PFSK-1 (cell line): ENCODE measurements around the gene LEMD2.

ENCODE experiments used
- POLR2AphosphoS5 ChIP-seq: IDR thresholded peaks from 2 replicates; pipeline ENCODE4 v1.6.1; 2012; ENCODE audit warnings: low read depth, mild to moderate bottlenecking, control low read depth, low read length, moderate library complexity
- SIN3A ChIP-seq: IDR thresholded peaks from 2 replicates; pipeline ENCODE4 v1.6.1; 2012; ENCODE audit warnings: mild to moderate bottlenecking, low read length, moderate library complexity, borderline replicate concordance; ENCODE audit not compliant: insufficient read depth
- TAF1 ChIP-seq: IDR thresholded peaks from 2 replicates; pipeline ENCODE4 v1.6.1; 2012; ENCODE audit warnings: low read length, control low read depth, borderline replicate concordance; ENCODE audit not compliant: insufficient read depth
- TF ChIP-seq, protein P1 (sequence below), 2 experiments: IDR thresholded peaks; 2 replicates each; pipeline versions ENCODE4 v1.6.1 to v1.8.0; 2011 to 2012; ENCODE audit warnings: low read depth in 2 of 2, low read length in 2 of 2, control low read depth in 1 of 2, inconsistent platforms in 1 of 2, mild to moderate bottlenecking in 1 of 2, moderate library complexity in 1 of 2; ENCODE audit not compliant: insufficient read depth in 1 of 2

DNA sequence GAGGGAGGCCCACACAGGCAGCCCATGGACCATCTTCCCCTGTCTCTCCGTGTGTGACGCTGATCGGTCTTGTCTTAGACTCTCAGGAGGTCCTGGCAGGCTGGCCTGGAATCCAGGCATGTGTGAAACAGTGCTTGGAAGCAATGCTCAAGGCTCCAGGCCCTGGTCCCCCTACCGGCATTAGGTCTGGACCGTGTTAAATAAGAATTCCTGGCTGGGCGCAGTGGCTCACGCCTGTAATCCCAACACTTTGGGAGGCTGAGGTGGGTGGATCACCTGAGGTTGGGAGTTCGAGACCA, 55.3 kb downstream of the LEMD2 start:
- TF ChIP-seq TAF1 (no peak), POLR2AphosphoS5 (no peak), SIN3A (no peak)
- TF ChIP-seq, protein P1, sequence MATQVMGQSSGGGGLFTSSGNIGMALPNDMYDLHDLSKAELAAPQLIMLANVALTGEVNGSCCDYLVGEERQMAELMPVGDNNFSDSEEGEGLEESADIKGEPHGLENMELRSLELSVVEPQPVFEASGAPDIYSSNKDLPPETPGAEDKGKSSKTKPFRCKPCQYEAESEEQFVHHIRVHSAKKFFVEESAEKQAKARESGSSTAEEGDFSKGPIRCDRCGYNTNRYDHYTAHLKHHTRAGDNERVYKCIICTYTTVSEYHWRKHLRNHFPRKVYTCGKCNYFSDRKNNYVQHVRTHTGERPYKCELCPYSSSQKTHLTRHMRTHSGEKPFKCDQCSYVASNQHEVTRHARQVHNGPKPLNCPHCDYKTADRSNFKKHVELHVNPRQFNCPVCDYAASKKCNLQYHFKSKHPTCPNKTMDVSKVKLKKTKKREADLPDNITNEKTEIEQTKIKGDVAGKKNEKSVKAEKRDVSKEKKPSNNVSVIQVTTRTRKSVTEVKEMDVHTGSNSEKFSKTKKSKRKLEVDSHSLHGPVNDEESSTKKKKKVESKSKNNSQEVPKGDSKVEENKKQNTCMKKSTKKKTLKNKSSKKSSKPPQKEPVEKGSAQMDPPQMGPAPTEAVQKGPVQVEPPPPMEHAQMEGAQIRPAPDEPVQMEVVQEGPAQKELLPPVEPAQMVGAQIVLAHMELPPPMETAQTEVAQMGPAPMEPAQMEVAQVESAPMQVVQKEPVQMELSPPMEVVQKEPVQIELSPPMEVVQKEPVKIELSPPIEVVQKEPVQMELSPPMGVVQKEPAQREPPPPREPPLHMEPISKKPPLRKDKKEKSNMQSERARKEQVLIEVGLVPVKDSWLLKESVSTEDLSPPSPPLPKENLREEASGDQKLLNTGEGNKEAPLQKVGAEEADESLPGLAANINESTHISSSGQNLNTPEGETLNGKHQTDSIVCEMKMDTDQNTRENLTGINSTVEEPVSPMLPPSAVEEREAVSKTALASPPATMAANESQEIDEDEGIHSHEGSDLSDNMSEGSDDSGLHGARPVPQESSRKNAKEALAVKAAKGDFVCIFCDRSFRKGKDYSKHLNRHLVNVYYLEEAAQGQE (IDR thresholded peaks at IDR 0.05; ENCODE audit: insufficient read depth in 1 of 2, low read depth in 2 of 2, low read length in 2 of 2) = no peak
